Keratinocyte (primary cell): ENCODE measurements around the gene LCP2. TPM values are rescaled to one million over a fixed set of nuclear protein-coding genes. Genes with fewer than 3 reads are reported as not detected.

Experiments used
- DNase-seq: peaks from one replicate; pipeline ENCODE4 v3.0.0-alpha.2; 2011; ENCODE audit warnings: low read depth, missing footprints, low spot score
- FAIRE-seq: peaks from 2 replicates; lab custom pipeline; 2011; peaks lifted over from hg19 to GRCh38; lab: Jason Lieb, UNC
- H2AFZ ChIP-seq: 2 replicates; pipeline ENCODE4 v1.6.0; 2012; ENCODE audit warnings: low read length, control low read depth, inconsistent platforms; ENCODE audit not compliant: control insufficient read depth
- H3K27ac ChIP-seq: 2 replicates; pipeline ENCODE4 v1.5.1; 2011; ENCODE audit warnings: low read length; ENCODE audit not compliant: control insufficient read depth, insufficient read depth
- H3K27me3 ChIP-seq: 3 replicates; pipeline ENCODE4 v1.6.0; 2011; ENCODE audit warnings: low read length; ENCODE audit not compliant: control insufficient read depth, insufficient read depth; ENCODE audit errors: extremely low read depth
- H3K36me3 ChIP-seq, 2 experiments: 2 replicates in 1 of 2; 3 replicates in 1 of 2; pipeline ENCODE4 v1.5.1; 2011; ENCODE audit warnings: low read length in 2 of 2, mild to moderate bottlenecking in 1 of 2; ENCODE audit not compliant: control insufficient read depth in 2 of 2, insufficient read depth in 2 of 2; ENCODE audit errors: extremely low read depth in 1 of 2
- H3K4me1 ChIP-seq: 3 replicates; pipeline ENCODE4 v1.5.1; 2011; ENCODE audit warnings: low read length; ENCODE audit not compliant: control insufficient read depth, insufficient read depth; ENCODE audit errors: extremely low read depth
- H3K4me2 ChIP-seq: 3 replicates; pipeline ENCODE4 v1.6.0; 2011; ENCODE audit warnings: low read depth, low read length; ENCODE audit not compliant: control insufficient read depth, insufficient read depth; ENCODE audit errors: extremely low read depth
- H3K4me3 ChIP-seq, 3 experiments: fragments of 200-600 bp in 1 of 3; sonication (generic) in 1 of 3; 2 replicates in 2 of 3; 3 replicates in 1 of 3; pipeline ENCODE4 v1.5.1; 2011 to 2016; ENCODE audit warnings: low read length in 3 of 3, mild to moderate bottlenecking in 3 of 3, control low read depth in 2 of 3, inconsistent platforms in 1 of 3, low read depth in 1 of 3, mixed read lengths in 1 of 3, mixed run types in 1 of 3, moderate library complexity in 1 of 3; ENCODE audit not compliant: control insufficient read depth in 2 of 3, insufficient read depth in 2 of 3; ENCODE audit errors: extremely low read depth in 1 of 3
- H3K79me2 ChIP-seq: 2 replicates; pipeline ENCODE4 v1.6.0; 2012; ENCODE audit warnings: low read length; ENCODE audit not compliant: control insufficient read depth, insufficient read depth
- H3K9ac ChIP-seq: 3 replicates; pipeline ENCODE4 v1.6.0; 2011; ENCODE audit warnings: low read length; ENCODE audit not compliant: control insufficient read depth, insufficient read depth; ENCODE audit errors: extremely low read depth
- H3K9me1 ChIP-seq: 3 replicates; pipeline ENCODE4 v1.6.0; 2011; ENCODE audit warnings: low read length; ENCODE audit not compliant: control insufficient read depth, insufficient read depth; ENCODE audit errors: extremely low read depth
- H3K9me3 ChIP-seq: 2 replicates; pipeline ENCODE4 v1.5.1; 2012; ENCODE audit warnings: low read depth, low read length; ENCODE audit not compliant: control insufficient read depth
- H4K20me1 ChIP-seq: 3 replicates; pipeline ENCODE4 v1.6.0; 2011; ENCODE audit warnings: low read length; ENCODE audit not compliant: control insufficient read depth, insufficient read depth; ENCODE audit errors: extremely low read depth
- EZH2 ChIP-seq: IDR thresholded peaks from one replicate; pipeline ENCODE4 v1.6.1; 2012; ENCODE audit warnings: inconsistent platforms, mild to moderate bottlenecking, low read length, moderate library complexity
- dilution Hi-C: fragments of 300-500 bp; cut with MboI; formaldehyde crosslinking; loops from one replicate; pipeline ENCODE4 v1.7.0; 2020; ENCODE audit warnings: low sequenced_read_pairs; ENCODE audit not compliant: extremely low pct_ligation_motif_present
- polyA plus RNA-seq, 5 experiments: library from polyadenylated mRNA; depleted of rRNA in 3 of 5; stranded (reverse) in 3 of 5; stranded (forward) in 1 of 5; unstranded in 1 of 5; fragments of >200 nt; gene quantifications; 1 replicate in 1 of 5; 2 replicates in 3 of 5; 3 replicates in 1 of 5; pipeline versions ENCODE4 v1.2.1 to v1.2.3, GENCODE V29; 2011 to 2012; ENCODE audit warnings: missing spikeins in 2 of 5, low read depth in 1 of 5, low replicate concordance in 1 of 5
- TF ChIP-seq, protein P1 (sequence below), 3 experiments: IDR thresholded peaks in 1 of 3; conservative IDR thresholded peaks in 1 of 3; optimal IDR thresholded peaks in 1 of 3; 2 replicates in 2 of 3; 3 replicates in 1 of 3; pipeline versions ENCODE3 to v1.5.1; 2011; ENCODE audit warnings: low read length in 3 of 3, mild to moderate bottlenecking in 3 of 3, moderate library complexity in 2 of 3, control low read depth in 1 of 3, inconsistent platforms in 1 of 3; ENCODE audit not compliant: insufficient read depth in 2 of 3; ENCODE audit errors: extremely low read depth in 1 of 3

LCP2 gene
- polyA plus RNA-seq, 1 donor (not counting 4 experiments of a cell fraction or from before 2014, with no cell fraction given): not detected

DNA sequence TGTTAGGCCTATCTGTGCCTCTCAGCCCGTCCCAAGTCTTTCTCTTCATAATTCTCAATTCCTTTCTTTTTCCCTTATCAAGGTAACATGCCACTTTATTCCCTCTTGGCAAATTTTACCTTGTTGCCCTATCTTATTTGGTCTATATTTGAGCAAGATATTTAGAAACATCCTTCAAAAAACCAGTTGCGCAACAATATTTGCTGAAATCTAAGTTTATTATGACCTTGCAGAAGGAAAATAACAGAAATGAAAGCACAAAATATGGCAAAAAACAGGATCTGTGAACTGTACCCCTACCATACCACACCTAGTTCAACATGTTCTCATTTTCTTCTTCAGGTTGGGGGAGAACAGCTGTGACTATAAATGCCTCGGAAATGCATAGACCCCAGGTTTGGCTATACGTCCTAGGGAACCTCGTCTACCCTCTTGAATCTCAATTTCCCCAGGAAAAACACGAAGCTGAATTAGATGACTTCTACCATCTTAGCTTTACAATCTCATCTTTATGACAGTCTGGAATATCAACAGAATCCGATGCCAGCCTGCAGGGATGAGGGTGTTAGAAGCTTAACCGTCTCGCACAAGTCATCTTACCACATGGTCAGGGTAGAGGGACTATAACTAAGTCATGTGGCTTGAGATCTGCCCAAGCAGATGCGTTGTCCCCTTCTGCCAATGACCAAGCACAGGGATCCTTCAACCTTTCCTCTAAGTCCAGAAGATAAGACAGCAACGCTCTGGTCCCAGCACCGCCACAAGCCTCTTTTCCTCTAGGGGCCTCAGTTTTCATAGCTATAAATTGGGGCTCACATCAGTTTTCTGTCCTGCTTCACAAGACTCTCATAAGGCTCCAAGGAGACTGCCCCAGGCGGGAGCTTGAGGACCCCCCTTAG is 1.3 kb downstream of the LCP2 start:
- Histone ChIP-seq H4K20me1 (no peaks in the 10 kb centered on the region), H3K36me3 (no peaks in the 10 kb centered on the region), H3K79me2 (no peaks in the 10 kb centered on the region), H3K4me3 (no peak overlapping the region), H2AFZ (no peak overlapping the region), H3K9me3 (no peaks in the 10 kb centered on the region), H3K4me2 (no peak overlapping the region), H3K4me1 (no peaks in the 10 kb centered on the region), H3K27me3 (no peaks in the 10 kb centered on the region), H3K9me1 (no peaks in the 10 kb centered on the region), H3K9ac (no peak overlapping the region), H3K27ac (no peak overlapping the region)
- no peak for DNase-seq
- dilution Hi-C loops: no loop called here
- TF ChIP-seq, protein P1, sequence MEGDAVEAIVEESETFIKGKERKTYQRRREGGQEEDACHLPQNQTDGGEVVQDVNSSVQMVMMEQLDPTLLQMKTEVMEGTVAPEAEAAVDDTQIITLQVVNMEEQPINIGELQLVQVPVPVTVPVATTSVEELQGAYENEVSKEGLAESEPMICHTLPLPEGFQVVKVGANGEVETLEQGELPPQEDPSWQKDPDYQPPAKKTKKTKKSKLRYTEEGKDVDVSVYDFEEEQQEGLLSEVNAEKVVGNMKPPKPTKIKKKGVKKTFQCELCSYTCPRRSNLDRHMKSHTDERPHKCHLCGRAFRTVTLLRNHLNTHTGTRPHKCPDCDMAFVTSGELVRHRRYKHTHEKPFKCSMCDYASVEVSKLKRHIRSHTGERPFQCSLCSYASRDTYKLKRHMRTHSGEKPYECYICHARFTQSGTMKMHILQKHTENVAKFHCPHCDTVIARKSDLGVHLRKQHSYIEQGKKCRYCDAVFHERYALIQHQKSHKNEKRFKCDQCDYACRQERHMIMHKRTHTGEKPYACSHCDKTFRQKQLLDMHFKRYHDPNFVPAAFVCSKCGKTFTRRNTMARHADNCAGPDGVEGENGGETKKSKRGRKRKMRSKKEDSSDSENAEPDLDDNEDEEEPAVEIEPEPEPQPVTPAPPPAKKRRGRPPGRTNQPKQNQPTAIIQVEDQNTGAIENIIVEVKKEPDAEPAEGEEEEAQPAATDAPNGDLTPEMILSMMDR (optimal IDR thresholded peaks at IDR 0.05 in 1 of 3, IDR thresholded peaks at IDR 0.05 in 1 of 3, conservative IDR thresholded peaks at IDR 0.05 in 1 of 3; ENCODE audit: extremely low read depth in 1 of 3, insufficient read depth in 2 of 3, low read length in 3 of 3): no peak
- TF ChIP-seq EZH2: no peak
- FAIRE-seq: no peak

GRCh38 chr5:170294556-170294955 is 3.0 kb downstream of the LCP2 start:
- dilution Hi-C loops: no loop called here
- no peak overlapping the region for H3K4me2 ChIP-seq
- H3K27ac ChIP-seq: no peak overlapping the region
- no peak overlapping the region for H3K9ac ChIP-seq
- no peak for DNase-seq
- no peak for FAIRE-seq
- no peaks in the 10 kb centered on the region for H3K36me3 ChIP-seq
- H3K4me3 ChIP-seq: no peak overlapping the region
- no peaks in the 10 kb centered on the region for H3K79me2 ChIP-seq
- no peak for TF ChIP-seq EZH2
- H3K27me3 ChIP-seq: no peaks in the 10 kb centered on the region
- H2AFZ ChIP-seq: no peak overlapping the region
- H3K4me1 ChIP-seq: no peaks in the 10 kb centered on the region
- H4K20me1 ChIP-seq: no peaks in the 10 kb centered on the region
- H3K9me3 ChIP-seq: no peaks in the 10 kb centered on the region
- H3K9me1 ChIP-seq: no peaks in the 10 kb centered on the region
